ENCODE data around the gene PFDN1.

GRCh38 chr5:140223567-140223966 is 79.3 kb downstream of the PFDN1 start:
- TF ChIP-seq POLR2AphosphoS5 (IDR thresholded peaks at IDR 0.05; ENCODE audit: borderline replicate concordance, low read depth, low read length) (no peak), EZH2 (IDR thresholded peaks at IDR 0.05) (no peak), FOXP2 (optimal IDR thresholded peaks at IDR 0.05; ENCODE audit: control extremely low read depth, extremely low read length, insufficient read depth) (no peak)
